Cardiac muscle cell (in vitro differentiated cells and primary cell): Measurements from ENCODE around the gene EPM2A. TPM values are rescaled to one million over a fixed set of nuclear protein-coding genes. Genes with fewer than 3 reads are reported as not detected.
A peak's percentile ranks its signal among the peaks of the same experiment; 100 is the strongest.

Source experiments
- DNase-seq, 2 donors: peaks; one replicate each; pipeline versions ENCODE4 v3.0.0 to v3.0.0-alpha.2; 2010 to 2017; ENCODE audit warnings: low read depth in 1 of 2, low spot score in 1 of 2
- H3K27ac ChIP-seq: fragments of 200-600 bp; sonication (generic); 2 replicates; pipeline ENCODE4 v1.5.1; 2016
- H3K27me3 ChIP-seq: fragments of 200-600 bp; sonication (generic); 2 replicates; pipeline ENCODE4 v1.6.0; 2016; ENCODE audit warnings: control low read depth
- H3K36me3 ChIP-seq: fragments of 200-600 bp; sonication (generic); 2 replicates; pipeline ENCODE4 v1.5.1; 2016; ENCODE audit warnings: control low read depth
- H3K4me1 ChIP-seq: fragments of 200-600 bp; sonication (generic); 2 replicates; pipeline ENCODE4 v1.8.1; 2017; ENCODE audit warnings: low read depth, mild to moderate bottlenecking, mixed run types
- H3K4me3 ChIP-seq: fragments of 200-600 bp; sonication (generic); 2 replicates; pipeline ENCODE4 v1.5.1; 2016; ENCODE audit warnings: mild to moderate bottlenecking
- H3K9me3 ChIP-seq: fragments of 200-600 bp; sonication (generic); 2 replicates; pipeline ENCODE4 v1.5.1; 2017; ENCODE audit warnings: low read depth, mild to moderate bottlenecking, control low read depth
- polyA plus RNA-seq: library from polyadenylated mRNA; unstranded; fragments of >200 nt; fragmentation: Nextera tagmentation; extraction: Ambion mirVana; gene quantifications from 2 replicates; pipeline ENCODE4 v1.2.1, GENCODE V29; 2016
- total RNA-seq: library from RNA; depleted of rRNA; stranded (reverse); fragments of >200 nt; gene quantifications from 2 replicates; pipeline ENCODE4 v1.2.3, GENCODE V29; 2016
- TF ChIP-seq, protein P1 (sequence below): IDR thresholded peaks from 2 replicates; pipeline ENCODE4 v1.5.1; 2012; ENCODE audit warnings: low read depth, mild to moderate bottlenecking, low read length

The EPM2A gene
- total and polyA plus RNA-seq, 2 experiments from 2014 or later: 23.1 to 28.3 TPM

DNA sequence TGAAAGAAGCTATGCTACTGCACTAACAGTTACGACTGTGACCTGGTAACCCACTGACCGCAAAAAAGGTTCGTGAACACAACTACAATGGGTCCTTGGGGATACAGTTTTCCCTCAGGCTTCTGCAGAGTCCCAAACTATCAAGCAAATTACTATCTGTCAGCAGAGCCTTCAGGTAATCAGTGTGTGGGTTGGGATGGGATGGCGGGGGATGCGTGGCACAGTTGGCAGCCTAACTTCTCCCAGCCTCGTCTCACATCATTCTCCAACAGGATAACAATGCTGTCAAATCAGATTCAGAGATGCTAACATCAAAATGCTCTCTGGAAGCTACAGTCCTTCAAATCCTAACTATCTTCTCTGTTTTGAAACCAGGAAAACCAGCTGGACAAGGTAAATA, 102.3 kb downstream of the EPM2A start:
- Histone ChIP-seq H3K36me3 (no peaks in the 10 kb centered on the region), H3K4me1 (peaks cover 8% of the 10 kb centered on the region), H3K27me3 (no peaks in the 10 kb centered on the region), H3K9me3 (no peaks in the 10 kb centered on the region), H3K4me3 (no peak overlapping the region), H3K27ac (no peak overlapping the region)
- DNase-seq: no peak
- TF ChIP-seq, protein P1, sequence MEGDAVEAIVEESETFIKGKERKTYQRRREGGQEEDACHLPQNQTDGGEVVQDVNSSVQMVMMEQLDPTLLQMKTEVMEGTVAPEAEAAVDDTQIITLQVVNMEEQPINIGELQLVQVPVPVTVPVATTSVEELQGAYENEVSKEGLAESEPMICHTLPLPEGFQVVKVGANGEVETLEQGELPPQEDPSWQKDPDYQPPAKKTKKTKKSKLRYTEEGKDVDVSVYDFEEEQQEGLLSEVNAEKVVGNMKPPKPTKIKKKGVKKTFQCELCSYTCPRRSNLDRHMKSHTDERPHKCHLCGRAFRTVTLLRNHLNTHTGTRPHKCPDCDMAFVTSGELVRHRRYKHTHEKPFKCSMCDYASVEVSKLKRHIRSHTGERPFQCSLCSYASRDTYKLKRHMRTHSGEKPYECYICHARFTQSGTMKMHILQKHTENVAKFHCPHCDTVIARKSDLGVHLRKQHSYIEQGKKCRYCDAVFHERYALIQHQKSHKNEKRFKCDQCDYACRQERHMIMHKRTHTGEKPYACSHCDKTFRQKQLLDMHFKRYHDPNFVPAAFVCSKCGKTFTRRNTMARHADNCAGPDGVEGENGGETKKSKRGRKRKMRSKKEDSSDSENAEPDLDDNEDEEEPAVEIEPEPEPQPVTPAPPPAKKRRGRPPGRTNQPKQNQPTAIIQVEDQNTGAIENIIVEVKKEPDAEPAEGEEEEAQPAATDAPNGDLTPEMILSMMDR: no peak

DNA sequence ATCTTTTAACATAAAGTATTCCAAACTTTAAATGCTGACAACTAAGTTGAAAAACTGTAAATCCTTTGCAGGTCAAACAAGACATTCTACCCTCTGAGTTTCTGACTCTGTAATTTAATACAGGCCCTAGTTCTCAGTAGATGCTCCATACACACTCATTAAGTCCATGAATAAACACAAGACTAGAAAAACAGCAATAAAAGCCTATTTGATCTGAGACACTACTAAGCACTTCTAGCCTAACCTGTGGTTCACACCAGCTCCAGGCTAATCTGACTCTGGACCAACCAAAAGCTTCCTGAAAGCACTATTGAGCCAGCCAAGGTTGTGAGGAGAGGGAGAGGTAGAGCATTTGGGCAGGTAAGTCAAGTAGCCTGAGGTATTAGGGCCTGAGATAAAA, 103.9 kb downstream of the EPM2A start:
- DNase-seq: no peak
- Histone ChIP-seq H3K27ac (no peak overlapping the region), H3K4me3 (no peak overlapping the region), H3K36me3 (no peaks in the 10 kb centered on the region), H3K27me3 (no peaks in the 10 kb centered on the region), H3K9me3 (no peaks in the 10 kb centered on the region), H3K4me1 (peaks cover 8% of the 10 kb centered on the region)
- TF ChIP-seq, protein P1: no peak

DNA sequence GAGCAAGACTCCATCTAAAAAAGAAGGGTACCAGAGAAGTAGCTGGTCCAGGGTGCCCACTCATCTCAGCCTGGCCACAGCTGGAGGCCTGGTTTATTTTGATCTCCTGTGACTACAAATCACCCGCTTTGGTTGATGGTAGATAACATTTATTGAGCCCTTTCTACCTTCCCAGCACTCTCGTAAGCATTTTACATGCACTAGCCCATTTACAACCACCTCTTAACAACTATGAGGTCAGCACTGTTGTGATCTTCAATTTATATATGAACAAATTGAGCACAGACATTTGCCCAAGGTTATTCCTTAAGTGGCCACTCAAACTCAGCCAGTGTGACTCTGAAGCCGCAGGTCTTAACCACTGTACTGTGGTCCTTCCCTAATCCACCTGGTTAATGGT, 104.7 kb downstream of the EPM2A start:
- Histone ChIP-seq H3K27ac (no peak overlapping the region), H3K36me3 (no peaks in the 10 kb centered on the region), H3K4me3 (no peak overlapping the region), H3K4me1 (peaks cover 9% of the 10 kb centered on the region), H3K27me3 (no peaks in the 10 kb centered on the region), H3K9me3 (no peaks in the 10 kb centered on the region)
- TF ChIP-seq, protein P1: no peak
- DNase-seq: no peak

DNA sequence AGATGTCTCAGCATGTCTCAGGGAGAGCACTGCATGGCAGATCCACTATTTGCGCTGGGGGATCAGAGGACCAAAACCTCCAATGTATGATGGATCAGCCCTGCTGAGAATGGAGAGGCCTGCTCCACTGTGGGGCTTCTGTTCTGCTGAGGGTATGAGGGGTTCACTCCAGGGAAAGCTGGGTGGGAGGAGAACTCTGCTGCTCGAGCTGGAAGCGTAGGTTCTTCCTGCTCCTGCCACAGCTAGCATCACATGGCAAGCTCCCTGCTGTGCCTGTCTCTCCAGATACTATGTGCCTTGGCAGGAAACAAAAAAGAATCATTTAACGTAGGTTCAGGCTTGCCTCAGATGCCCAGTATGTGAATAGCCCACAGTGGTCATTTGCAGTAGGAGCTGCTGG, 105.8 kb downstream of the EPM2A start:
- Histone ChIP-seq H3K27me3 (no peaks in the 10 kb centered on the region), H3K4me1 (peaks cover 20% of the 10 kb centered on the region), H3K36me3 (no peaks in the 10 kb centered on the region), H3K4me3 (no peak overlapping the region), H3K9me3 (no peaks in the 10 kb centered on the region), H3K27ac (no peak overlapping the region)
- DNase-seq: no peak
- TF ChIP-seq, protein P1: no peak

DNA sequence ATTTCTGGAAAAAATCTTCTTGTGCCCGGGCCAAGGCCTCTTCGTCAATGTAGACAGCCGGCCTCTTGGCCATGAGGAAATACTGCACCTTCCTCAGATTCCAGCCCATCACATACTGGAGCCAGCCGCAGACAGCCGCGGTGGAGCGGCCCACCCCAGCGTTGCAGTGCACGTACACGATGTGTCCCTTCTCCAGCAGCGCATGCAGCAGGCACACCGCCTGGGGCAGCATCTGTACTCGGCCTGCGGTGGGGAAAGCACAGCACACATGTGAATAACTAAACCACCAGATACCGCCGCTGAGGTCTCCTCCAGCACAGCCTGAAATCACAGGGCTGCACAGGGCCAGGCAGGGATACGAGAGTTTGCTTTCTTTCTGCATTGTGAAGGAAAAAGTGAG, 107.9 kb downstream of the EPM2A start:
- Histone ChIP-seq H3K9me3 (no peaks in the 10 kb centered on the region), H3K27ac (no peak overlapping the region), H3K4me1 (peaks cover 19% of the 10 kb centered on the region), H3K4me3 (no peak overlapping the region), H3K27me3 (no peaks in the 10 kb centered on the region), H3K36me3 (no peaks in the 10 kb centered on the region)
- DNase-seq: no peak
- TF ChIP-seq, protein P1: no peak

DNA sequence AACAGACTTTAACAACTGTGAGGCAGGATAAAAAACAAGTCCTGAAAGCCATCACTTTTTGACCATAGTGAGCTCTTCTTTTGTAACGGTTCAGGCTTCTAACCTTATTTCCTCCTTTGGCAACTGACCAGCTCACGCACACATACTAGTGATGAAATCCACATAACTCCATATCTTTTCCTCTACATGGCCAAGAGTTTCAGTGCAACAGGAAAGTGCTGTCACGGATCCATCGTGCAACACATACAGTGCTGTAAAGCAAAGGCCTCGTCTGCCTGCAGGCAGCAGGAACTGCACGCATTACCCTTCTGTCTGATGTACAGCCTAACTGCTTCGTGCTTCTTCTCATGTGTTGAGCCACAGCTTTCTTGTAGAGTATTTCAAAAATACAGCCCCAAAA, 108.5 kb downstream of the EPM2A start:
- peaks cover 13% of the 10 kb centered on the region for H3K4me1 ChIP-seq
- H3K9me3 ChIP-seq: no peaks in the 10 kb centered on the region
- TF ChIP-seq, protein P1: no peak
- H3K36me3 ChIP-seq: no peaks in the 10 kb centered on the region
- H3K4me3 ChIP-seq: no peak overlapping the region
- no peaks in the 10 kb centered on the region for H3K27me3 ChIP-seq
- H3K27ac ChIP-seq: no peak overlapping the region
- DNase-seq: peak in 1 of 2 donors; percentile 96
